OCI-LY7 (cell line): ENCODE measurements around the gene SEZ6. TPM values are rescaled to one million over a fixed set of nuclear protein-coding genes. Genes with fewer than 3 reads are reported as not detected.

Source experiments
- BruUV-seq: library from RNA; stranded (reverse); fragments of 400-500 nt; replicated peaks from 2 replicates; lab custom pipeline; 2021; lab: Mats Ljungman, UMichigan
- CTCF ChIA-PET: fragments of 300-600 bp; sonication (Branson Sonifier 250); formaldehyde crosslinking; loops from one replicate; lab custom pipeline; 2022; ENCODE audit warnings: antibody characterized with exemption; ENCODE audit not compliant: unreplicated experiment; lab: Charles Lee
- POLR2A ChIA-PET: fragments of 300-600 bp; sonication (Branson Sonifier 250); formaldehyde crosslinking; loops from one replicate; lab custom pipeline; 2022; ENCODE audit warnings: antibody characterized with exemption; lab: Charles Lee
- DNase-seq: peaks from one replicate; pipeline ENCODE4 v3.0.0-alpha.2; 2015; ENCODE audit warnings: low spot score
- H2AFZ ChIP-seq: fragments of 200-600 bp; sonication (generic), shearing (Covaris generic); 2 replicates; pipeline ENCODE4 v1.6.1; 2014; ENCODE audit warnings: mild to moderate bottlenecking, antibody characterized with exemption, low read length, moderate library complexity
- H3K27ac ChIP-seq: fragments of 200-600 bp; sonication (generic); 2 replicates; pipeline ENCODE4 v1.5.1; 2014; ENCODE audit warnings: mixed run types, low read depth, mild to moderate bottlenecking, moderate library complexity, low read length, inconsistent platforms; ENCODE audit not compliant: poor library complexity, severe bottlenecking
- H3K36me3 ChIP-seq: fragments of 200-600 bp; sonication (generic); 2 replicates; pipeline ENCODE4 v1.6.1; 2014; ENCODE audit warnings: mild to moderate bottlenecking, antibody characterized with exemption, low read length, moderate library complexity, mixed read lengths; ENCODE audit not compliant: insufficient read depth
- H3K4me1 ChIP-seq: fragments of 200-600 bp; sonication (generic); 2 replicates; pipeline ENCODE4 v1.5.1; 2014; ENCODE audit warnings: mild to moderate bottlenecking, low read length; ENCODE audit not compliant: insufficient read depth, poor library complexity, severe bottlenecking
- H3K4me2 ChIP-seq: fragments of 200-600 bp; sonication (generic); 2 replicates; pipeline ENCODE4 v1.6.1; 2014; ENCODE audit warnings: mild to moderate bottlenecking, low read length
- H3K4me3 ChIP-seq: fragments of 200-600 bp; sonication (generic); 2 replicates; pipeline ENCODE4 v1.5.1; 2014; ENCODE audit warnings: mild to moderate bottlenecking, low read depth, low read length; ENCODE audit not compliant: poor library complexity, severe bottlenecking
- H3K79me2 ChIP-seq: fragments of 200-600 bp; sonication (generic); 2 replicates; pipeline ENCODE4 v1.6.1; 2016; ENCODE audit warnings: low read depth, mild to moderate bottlenecking, low read length, moderate library complexity, mixed read lengths; ENCODE audit not compliant: insufficient read depth
- H3K9me2 ChIP-seq: fragments of 200-600 bp; sonication (generic); 2 replicates; pipeline ENCODE4 v1.6.1; 2016; ENCODE audit warnings: mild to moderate bottlenecking, low read length, mixed read lengths; ENCODE audit not compliant: insufficient read depth
- H3K9me3 ChIP-seq: fragments of 200-600 bp; sonication (generic); 2 replicates; pipeline ENCODE4 v1.6.1; 2014; ENCODE audit warnings: mild to moderate bottlenecking, mixed run types, low read length, mixed read lengths
- H4K20me1 ChIP-seq: fragments of 200-600 bp; sonication (generic); 2 replicates; pipeline ENCODE4 v1.6.1; 2014; ENCODE audit warnings: mild to moderate bottlenecking, antibody characterized with exemption, low read length, moderate library complexity, mixed read lengths; ENCODE audit not compliant: insufficient read depth
- CTCF ChIP-seq: fragments of 200-600 bp; sonication (generic); conservative IDR thresholded peaks from 2 replicates; pipeline ENCODE4 v1.5.1; 2014; ENCODE audit warnings: mild to moderate bottlenecking, antibody characterized with exemption, low read length, moderate library complexity, mixed read lengths
- EZH2phosphoT487 ChIP-seq: fragments of 200-600 bp; sonication (generic); IDR thresholded peaks from 2 replicates; pipeline ENCODE4 v1.6.1; 2018; ENCODE audit warnings: low read depth, borderline replicate concordance, mild to moderate bottlenecking, mixed run types, antibody characterized with exemption, low read length, moderate library complexity, mixed read lengths
- intact Hi-C: fragments of 100-400 bp; cut with micrococcal nuclease; formaldehyde crosslinking; loops from one replicate; pipeline ENCODE4 v1.10.0; 2022; ENCODE audit not compliant: unreplicated experiment
- total RNA-seq, 2 experiments: library from RNA; depleted of rRNA in 1 of 2; stranded (reverse); fragments of >200 nt in 1 of 2; shearing (Covaris generic) in 1 of 2; gene quantifications; 2 replicates each; pipeline ENCODE4 v1.2.3, GENCODE V29; 2014 to 2022

The SEZ6 gene
- total RNA-seq, 2 experiments from 2014 or later = not detected

- no peak for DNase-seq
- Histone ChIP-seq H3K9me3 (no peaks in the 10 kb centered on the region), H2AFZ (no peak overlapping the region), H3K4me3 (no peak overlapping the region), H3K9me2 (no peaks in the 10 kb centered on the region), H3K27ac (no peak overlapping the region), H4K20me1 (peaks cover 15% of the 10 kb centered on the region), H3K4me1 (peaks cover 9% of the 10 kb centered on the region), H3K79me2 (peaks cover 92% of the 10 kb centered on the region), H3K4me2 (no peak overlapping the region), H3K36me3 (peaks cover 95% of the 10 kb centered on the region)
- no TSS peak for BruUV-seq
- ChIA-PET CTCF (no interaction called here), POLR2A (no interaction called here)
- TF ChIP-seq EZH2phosphoT487 = no peak
- no peak for TF ChIP-seq CTCF
- intact Hi-C loops = no loop called here
Measured at GRCh38 chr17:28940142-28940541, 65.7 kb downstream of the SEZ6 start.

- H3K27ac ChIP-seq = no peak overlapping the region
- intact Hi-C loops = no loop called here
- TF ChIP-seq EZH2phosphoT487 (no peak), CTCF (no peak)
- BruUV-seq = no TSS peak
- H3K79me2 ChIP-seq = peaks cover 89% of the 10 kb centered on the region
- no peaks in the 10 kb centered on the region for H3K9me3 ChIP-seq
- CTCF ChIA-PET = no interaction called here
- H3K4me3 ChIP-seq = no peak overlapping the region
- H3K4me2 ChIP-seq = no peak overlapping the region
- H2AFZ ChIP-seq = no peak overlapping the region
- DNase-seq = no peak
- H3K9me2 ChIP-seq = no peaks in the 10 kb centered on the region
- POLR2A ChIA-PET = no interaction called here
- peaks cover 5% of the 10 kb centered on the region for H3K4me1 ChIP-seq
- H3K36me3 ChIP-seq = peaks cover 91% of the 10 kb centered on the region
- peaks cover 15% of the 10 kb centered on the region for H4K20me1 ChIP-seq
Measured at GRCh38 chr17:28938552-28938951, 67.3 kb downstream of the SEZ6 start.

- H3K4me2 ChIP-seq = no peak overlapping the region
- no peak overlapping the region for H3K27ac ChIP-seq
- peaks cover 86% of the 10 kb centered on the region for H3K79me2 ChIP-seq
- CTCF ChIA-PET = interaction anchor here (0.5 kb wide), 1 partner anchor 35 kb away, joined by 3 read pairs; no protein-coding TSS in a partner anchor
- no peaks in the 10 kb centered on the region for H3K9me2 ChIP-seq
- H3K4me3 ChIP-seq = no peak overlapping the region
- TF ChIP-seq EZH2phosphoT487 (no peak), CTCF (no peak)
- no peaks in the 10 kb centered on the region for H3K9me3 ChIP-seq
- no TSS peak for BruUV-seq
- peaks cover 5% of the 10 kb centered on the region for H3K4me1 ChIP-seq
- no peak overlapping the region for H2AFZ ChIP-seq
- intact Hi-C loops = no loop called here
- peaks cover 15% of the 10 kb centered on the region for H4K20me1 ChIP-seq
- POLR2A ChIA-PET = interaction anchor here (0.6 kb wide), 1 partner anchor 163 kb away, joined by 5 read pairs; no protein-coding TSS in a partner anchor
- DNase-seq = no peak
- H3K36me3 ChIP-seq = peaks cover 94% of the 10 kb centered on the region
Measured at GRCh38 chr17:28937044-28937729, 68.6 kb downstream of the SEZ6 start.
